Stomach smooth muscle (tissue), 2 donors: ENCODE results near the gene SLC35G6.
"Not testable (repeated sequence)": the region's sequence is repeated elsewhere in the genome, so short reads cannot be mapped to it uniquely, and the experiment has no call there.

Experiments used
- H3K27ac ChIP-seq: one replicate; pipeline ENCODE4 v1.7.0; 2013; ENCODE audit warnings: mild to moderate bottlenecking, low read length, inconsistent platforms
- H3K27me3 ChIP-seq, 2 donors: one replicate each; pipeline ENCODE4 v1.7.0; 2013; ENCODE audit warnings: low read length in 2 of 2; ENCODE audit not compliant: insufficient read depth in 2 of 2, control insufficient read depth in 1 of 2
- H3K36me3 ChIP-seq, 2 donors: one replicate each; pipeline ENCODE4 v1.7.0; 2013; ENCODE audit warnings: low read length in 2 of 2; ENCODE audit not compliant: control insufficient read depth in 2 of 2, insufficient read depth in 2 of 2
- H3K4me1 ChIP-seq: one replicate; pipeline ENCODE4 v1.7.0; 2013; ENCODE audit warnings: low read length; ENCODE audit not compliant: control insufficient read depth, insufficient read depth
- H3K4me3 ChIP-seq, 2 donors: one replicate each; pipeline ENCODE4 v1.7.0; 2013; ENCODE audit warnings: low read length in 2 of 2
- H3K9ac ChIP-seq, 2 donors: one replicate each; pipeline ENCODE4 v1.7.0; 2013; ENCODE audit warnings: low read length in 2 of 2, mild to moderate bottlenecking in 1 of 2
- H3K9me3 ChIP-seq, 2 donors: one replicate each; pipeline ENCODE4 v1.7.0; 2013; ENCODE audit warnings: low read length in 2 of 2; ENCODE audit not compliant: control insufficient read depth in 2 of 2
- donor health status: healthy.
- donor health status: Pancreatic carcinoma.

SLC35G6 gene

DNA sequence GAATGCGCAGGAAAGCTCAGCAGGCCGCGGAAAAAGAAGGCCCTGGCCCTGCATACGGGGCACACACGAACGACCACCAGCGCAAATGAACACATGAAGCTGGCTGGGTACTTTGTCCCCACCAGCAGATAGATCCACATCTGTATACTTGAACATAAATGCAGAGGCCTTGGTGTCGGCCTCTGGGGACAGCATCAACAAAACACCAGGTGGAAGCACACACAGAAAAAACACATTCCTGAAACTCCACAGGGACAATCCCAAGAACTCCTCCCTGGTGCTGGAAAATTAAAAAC lies 1.2 kb upstream of the SLC35G6 start:
- Histone ChIP-seq H3K4me3 (peak overlapping the region; percentile 83 to 87), H3K27me3 (no peaks in the 10 kb centered on the region), H3K9ac (peak overlapping the region; percentile 73 to 90), H3K36me3 (peaks cover 0 to 2% of the 10 kb centered on the region in 2 donors), H3K27ac (peak overlapping the region; percentile 94), H3K9me3 (no peaks in the 10 kb centered on the region), H3K4me1 (peaks cover 57% of the 10 kb centered on the region)

DNA sequence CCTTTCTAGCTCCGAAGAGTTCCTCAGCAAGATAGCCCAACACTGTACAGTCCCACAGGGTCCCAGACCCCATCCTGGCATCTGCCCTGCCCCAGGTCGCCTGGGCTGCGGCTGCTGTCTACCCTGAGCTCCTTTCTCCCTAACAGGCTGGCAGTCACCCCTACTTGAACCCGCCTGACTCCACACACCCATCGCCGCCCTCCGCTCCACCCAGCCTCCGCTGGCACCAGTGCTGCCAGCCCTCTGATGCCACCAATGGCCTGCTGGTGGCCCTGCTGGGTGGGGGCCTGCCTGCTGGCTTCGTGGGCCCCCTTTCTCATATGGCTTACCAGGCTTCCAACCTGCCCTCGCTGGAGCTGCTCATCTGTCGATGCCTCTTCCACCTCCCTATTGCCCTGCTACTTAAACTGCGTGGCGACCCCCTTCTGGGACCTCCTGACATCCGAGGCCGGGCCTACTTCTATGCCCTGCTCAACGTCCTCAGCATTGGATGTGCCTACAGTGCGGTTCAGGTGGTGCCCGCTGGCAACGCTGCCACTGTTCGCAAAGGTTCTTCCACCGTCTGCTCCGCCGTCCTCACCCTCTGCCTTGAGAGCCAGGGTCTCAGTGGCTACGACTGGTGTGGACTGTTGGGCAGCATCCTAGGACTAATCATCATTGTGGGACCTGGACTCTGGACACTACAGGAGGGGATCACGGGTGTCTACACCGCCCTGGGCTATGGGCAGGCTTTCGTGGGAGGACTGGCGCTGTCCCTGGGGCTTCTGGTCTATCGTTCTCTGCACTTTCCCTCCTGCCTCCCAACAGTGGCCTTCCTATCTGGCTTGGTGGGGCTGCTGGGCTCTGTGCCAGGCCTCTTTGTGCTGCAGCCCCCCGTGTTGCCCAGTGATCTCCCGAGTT lies 846 bp downstream of the SLC35G6 start:
- H3K9ac ChIP-seq, H3K36me3 ChIP-seq, H3K9me3 ChIP-seq, H3K27me3 ChIP-seq, H3K4me3 ChIP-seq: not testable (repeated sequence)
- Histone ChIP-seq H3K27ac (peak overlapping the region; percentile 100), H3K4me1 (peaks cover 54% of the 10 kb centered on the region)

DNA sequence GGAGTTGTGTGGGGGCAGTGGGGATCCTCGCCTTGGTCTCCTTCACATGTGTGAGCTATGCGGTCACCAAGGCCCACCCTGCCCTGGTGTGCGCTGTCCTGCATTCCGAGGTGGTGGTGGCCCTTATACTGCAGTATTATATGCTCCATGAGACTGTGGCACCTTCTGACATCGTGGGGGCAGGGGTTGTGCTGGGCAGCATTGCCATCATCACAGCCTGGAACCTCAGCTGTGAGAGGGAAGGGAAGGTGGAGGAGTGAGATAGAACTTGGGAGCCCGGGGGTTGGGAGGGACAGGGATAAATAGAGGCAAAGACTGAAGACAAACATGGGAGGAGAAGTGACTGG lies 1.5 kb downstream of the SLC35G6 start:
- H3K27me3 ChIP-seq, H3K36me3 ChIP-seq, H3K9me3 ChIP-seq: not testable (repeated sequence)
- Histone ChIP-seq H3K4me3 (peak overlapping the region; percentile 73 to 94), H3K27ac (peak overlapping the region; percentile 100), H3K9ac (peak overlapping the region; percentile 98 to 100), H3K4me1 (peaks cover 49% of the 10 kb centered on the region)

DNA sequence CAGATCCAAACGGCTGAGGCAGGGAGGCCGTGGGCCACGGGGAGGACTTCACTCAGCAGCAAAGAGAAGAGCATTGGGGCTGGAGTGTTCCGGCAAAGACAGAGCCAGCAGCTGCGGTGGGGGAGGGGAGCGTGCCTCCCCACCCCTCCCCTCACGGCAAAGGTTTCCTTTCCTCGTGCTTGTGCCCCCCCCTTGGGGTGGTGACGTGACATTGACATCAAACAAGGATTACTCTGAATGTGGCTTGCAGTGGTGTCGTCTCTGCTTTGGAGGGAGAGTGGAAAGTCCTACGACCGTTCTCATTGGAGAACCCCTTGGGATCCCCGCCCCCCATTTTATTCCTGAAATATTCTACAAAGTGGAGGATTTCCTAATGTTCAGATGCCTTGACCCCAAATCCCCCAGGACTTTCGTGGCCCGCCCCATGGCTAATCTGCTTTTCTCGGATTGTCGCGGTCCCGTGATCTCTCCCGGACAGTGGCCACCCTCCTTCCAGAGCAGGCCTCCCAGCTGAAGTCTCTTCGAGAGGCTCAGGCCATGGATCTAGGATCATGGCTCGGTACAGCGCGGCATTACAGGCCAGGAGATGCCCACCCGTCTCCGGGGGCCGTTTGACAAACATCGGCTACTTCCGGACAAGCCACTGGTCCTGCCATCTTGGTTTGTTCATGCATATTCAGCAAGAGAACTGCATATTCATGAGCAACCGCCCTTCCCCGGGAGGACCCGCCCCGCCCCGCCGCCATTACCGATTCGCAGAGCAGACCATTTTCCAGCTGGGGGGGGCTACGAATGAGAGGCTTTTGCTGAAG lies 2.2 kb downstream of the SLC35G6 start:
- no peaks in the 10 kb centered on the region for H3K9me3 ChIP-seq
- peak overlapping the region; percentile 100 for H3K27ac ChIP-seq
- H3K4me3 ChIP-seq: peak overlapping the region; percentile 73 to 94
- peak overlapping the region; percentile 98 to 100 for H3K9ac ChIP-seq
- H3K4me1 ChIP-seq: peaks cover 42% of the 10 kb centered on the region
- H3K36me3 ChIP-seq: no peaks in the 10 kb centered on the region
- no peaks in the 10 kb centered on the region for H3K27me3 ChIP-seq

- H3K4me1 ChIP-seq: peaks cover 42% of the 10 kb centered on the region
- H3K9me3 ChIP-seq: no peaks in the 10 kb centered on the region
- H3K9ac ChIP-seq: peak within 1 kb of the TSS; percentile 98 to 100
- H3K27me3 ChIP-seq: no peaks in the 10 kb centered on the region
- no peaks in the 10 kb centered on the region for H3K36me3 ChIP-seq
- peak within 1 kb of the TSS; percentile 100 for H3K27ac ChIP-seq
- H3K4me3 ChIP-seq: peak within 1 kb of the TSS; percentile 73 to 94
Measured at GRCh38 chr17:7484067-7484918, 3.0 kb downstream of the SLC35G6 start, which contains the start of gene POLR2A. TSS of gene POLR2A (plus strand) at chr17:7484366.

- Histone ChIP-seq H3K9me3 (no peaks in the 10 kb centered on the region), H3K4me3 (peak overlapping the region; percentile 64 to 94), H3K9ac (peak overlapping the region; percentile 64 to 75), H3K4me1 (peaks cover 37% of the 10 kb centered on the region), H3K36me3 (no peaks in the 10 kb centered on the region), H3K27ac (peak overlapping the region; percentile 100), H3K27me3 (no peaks in the 10 kb centered on the region)
Measured at GRCh38 chr17:7484919-7485377, 3.7 kb downstream of the SLC35G6 start.

DNA sequence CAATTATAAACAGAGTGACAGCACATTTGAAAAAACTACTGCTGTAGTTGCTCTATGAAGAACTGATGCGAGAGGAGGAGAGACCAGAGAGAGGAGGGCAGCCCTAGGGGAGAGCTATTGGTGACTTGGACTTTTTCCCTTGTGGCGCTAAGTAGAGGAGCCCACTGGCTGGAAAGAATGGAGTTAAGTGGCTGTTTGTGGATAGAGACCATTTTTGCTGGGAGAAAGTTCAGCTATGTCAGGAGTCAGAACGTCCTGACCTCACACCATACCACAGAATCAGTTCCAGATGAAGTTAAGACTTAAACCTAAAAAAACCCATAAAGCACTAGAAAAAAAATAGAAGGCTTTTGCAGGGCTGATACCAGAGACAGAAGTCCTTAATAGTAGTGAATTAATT lies 4.9 kb downstream of the SLC35G6 start:
- Histone ChIP-seq H3K36me3 (no peaks in the 10 kb centered on the region), H3K27me3 (no peaks in the 10 kb centered on the region), H3K27ac (no peak overlapping the region), H3K4me1 (peaks cover 31% of the 10 kb centered on the region), H3K4me3 (peak overlapping the region in 1 of 2 donors; percentile 64), H3K9me3 (no peaks in the 10 kb centered on the region), H3K9ac (peak overlapping the region; percentile 22 to 23)

DNA sequence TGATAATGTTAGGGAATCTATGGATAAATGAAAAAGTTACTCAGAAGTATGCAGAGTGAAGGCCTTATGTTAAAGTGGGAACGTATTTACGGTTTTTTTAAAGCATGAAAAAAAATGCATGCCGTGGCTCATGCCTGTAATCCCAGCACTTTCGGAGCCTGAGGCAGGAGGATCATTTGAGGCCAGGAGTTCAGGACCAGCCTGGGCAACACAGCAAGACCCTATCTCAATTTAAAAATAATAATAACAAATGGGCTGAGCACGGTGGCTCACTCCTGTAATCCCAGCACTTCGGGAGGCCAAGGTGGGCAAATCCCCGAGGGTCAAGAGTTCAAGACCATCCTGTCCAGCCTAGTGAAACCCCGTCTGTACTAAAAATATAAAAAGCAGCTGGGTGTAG lies 8.9 kb downstream of the SLC35G6 start:
- Histone ChIP-seq H3K27me3 (no peaks in the 10 kb centered on the region), H3K9me3 (no peaks in the 10 kb centered on the region), H3K9ac (no peak overlapping the region), H3K4me3 (no peak overlapping the region), H3K27ac (no peak overlapping the region), H3K4me1 (peaks cover 16% of the 10 kb centered on the region), H3K36me3 (peaks cover 0 to 2% of the 10 kb centered on the region in 2 donors)

- Histone ChIP-seq H3K36me3 (peaks cover 6 to 12% of the 10 kb centered on the region in 2 donors), H3K4me1 (peaks cover 5% of the 10 kb centered on the region), H3K27me3 (no peaks in the 10 kb centered on the region), H3K4me3 (no peak overlapping the region), H3K9me3 (no peaks in the 10 kb centered on the region), H3K9ac (no peak overlapping the region), H3K27ac (no peak overlapping the region)
Measured at GRCh38 chr17:7491583-7491982, 10.3 kb downstream of the SLC35G6 start.

GRCh38 chr17:7493941-7494340 lies 12.7 kb downstream of the SLC35G6 start:
- H3K36me3 ChIP-seq: peaks cover 27 to 34% of the 10 kb centered on the region in 2 donors
- H3K9ac ChIP-seq: no peak overlapping the region
- no peaks in the 10 kb centered on the region for H3K27me3 ChIP-seq
- no peak overlapping the region for H3K27ac ChIP-seq
- no peaks in the 10 kb centered on the region for H3K4me1 ChIP-seq
- H3K9me3 ChIP-seq: no peaks in the 10 kb centered on the region
- H3K4me3 ChIP-seq: no peak overlapping the region
